ENCODE measurements around the gene RBMS3. TPM values are rescaled to one million over a fixed set of nuclear protein-coding genes. Genes with fewer than 3 reads are reported as not detected.

RBMS3 gene
- total RNA-seq, 2 experiments from 2014 or later, result 0.38 to 0.63 TPM

DNA sequence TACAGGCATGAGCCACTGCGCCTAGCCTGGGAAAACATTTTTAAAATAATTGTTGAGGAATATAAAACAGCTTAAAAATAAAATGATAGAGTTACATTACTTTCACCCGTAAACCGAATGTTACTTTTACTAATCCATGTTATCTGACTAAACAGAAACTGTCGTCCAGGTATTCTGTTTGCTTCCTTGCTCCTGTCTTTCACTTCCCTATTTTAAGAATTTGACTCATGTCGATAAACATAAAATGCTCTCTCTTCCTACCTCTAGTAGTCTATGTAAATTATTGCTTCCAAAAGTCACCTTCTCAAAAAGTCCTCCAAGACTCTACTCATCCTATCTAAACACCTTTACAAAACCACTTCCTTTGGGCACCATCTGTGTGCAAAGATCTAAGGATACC, 216.4 kb downstream of the RBMS3 start:
- Mint-ChIP-seq H3K4me3 (no peak overlapping the region), H3K9me3 (no peaks in the 10 kb centered on the region), H3K36me3 (ENCODE audit: low read depth) (no peaks in the 10 kb centered on the region), H3K27ac (no peak overlapping the region), H3K27me3 (no peaks in the 10 kb centered on the region), H3K4me1 (no peaks in the 10 kb centered on the region)
- ChIA-PET CTCF (no interaction called here), POLR2A (no interaction called here)
- no peak for DNase-seq

DNA sequence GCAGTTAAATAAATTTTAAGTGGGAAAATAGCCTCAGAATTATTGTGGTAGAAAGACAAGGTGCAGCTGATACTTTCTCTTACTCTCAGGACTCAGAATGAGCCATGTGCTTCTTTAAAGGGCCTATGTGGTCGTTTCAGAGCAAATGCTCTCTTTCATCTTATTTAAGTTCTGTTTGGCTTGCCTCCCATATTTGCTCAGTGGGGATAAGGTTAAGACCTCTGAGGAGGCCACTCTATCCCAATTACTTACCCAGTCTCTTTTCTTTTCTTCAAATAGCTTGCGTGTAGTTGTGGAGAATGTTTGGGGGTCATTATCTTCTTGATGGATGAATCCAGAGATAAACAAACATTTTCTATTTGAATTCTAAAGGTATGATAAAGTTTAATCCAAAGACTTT, 221.9 kb downstream of the RBMS3 start:
- CTCF ChIA-PET, result no interaction called here
- POLR2A ChIA-PET, result no interaction called here
- H3K9me3 Mint-ChIP-seq, result no peaks in the 10 kb centered on the region
- no peaks in the 10 kb centered on the region for H3K27me3 Mint-ChIP-seq
- no peaks in the 10 kb centered on the region for H3K4me1 Mint-ChIP-seq
- H3K27ac Mint-ChIP-seq, result no peak overlapping the region
- no peaks in the 10 kb centered on the region for H3K36me3 Mint-ChIP-seq (ENCODE audit: low read depth)
- no peak for DNase-seq
- H3K4me3 Mint-ChIP-seq, result no peak overlapping the region

DNA sequence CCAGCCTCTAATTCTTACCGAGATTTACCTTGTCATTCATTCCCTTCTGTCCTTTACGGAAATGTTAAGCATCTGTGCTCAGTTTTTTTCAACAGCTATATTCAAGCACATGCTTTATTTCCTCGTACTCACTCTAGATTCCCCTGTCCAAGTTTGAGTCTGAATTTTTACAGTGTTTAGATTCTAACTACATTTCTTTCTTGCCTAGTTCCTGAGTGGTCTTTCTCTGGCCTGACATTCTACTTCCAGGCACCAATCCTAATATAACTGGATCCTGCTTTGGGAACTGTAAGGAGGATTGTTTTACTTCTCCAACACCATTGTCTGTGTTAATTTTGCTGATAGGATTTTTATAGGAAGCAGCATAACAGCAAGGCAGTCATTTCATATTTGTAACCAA, 222.4 kb downstream of the RBMS3 start:
- POLR2A ChIA-PET, result no interaction called here
- H3K27me3 Mint-ChIP-seq, result no peaks in the 10 kb centered on the region
- no peak overlapping the region for H3K4me3 Mint-ChIP-seq
- H3K4me1 Mint-ChIP-seq, result no peaks in the 10 kb centered on the region
- no peak for DNase-seq
- H3K9me3 Mint-ChIP-seq, result no peaks in the 10 kb centered on the region
- no peak overlapping the region for H3K27ac Mint-ChIP-seq
- CTCF ChIA-PET, result no interaction called here
- H3K36me3 Mint-ChIP-seq (ENCODE audit: low read depth), result no peaks in the 10 kb centered on the region

DNA sequence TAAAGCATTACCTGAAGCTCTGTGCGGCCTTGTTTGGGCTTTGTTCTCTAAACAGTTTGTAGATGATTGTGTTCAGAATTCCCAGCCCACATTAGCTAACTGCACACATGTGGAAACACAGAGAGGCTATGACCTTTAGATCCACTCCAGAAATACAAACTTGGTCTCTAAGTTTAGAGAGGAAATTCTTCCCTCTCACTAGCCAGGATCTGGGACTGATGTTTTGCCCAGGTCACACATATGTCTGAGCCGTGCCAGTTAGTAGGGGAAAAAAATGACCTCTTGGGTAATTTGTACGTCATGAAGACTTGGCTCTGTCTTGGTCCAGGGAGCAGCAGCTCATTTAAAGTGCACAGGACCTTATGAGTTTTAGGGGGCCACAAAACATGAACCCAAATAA, 223.1 kb downstream of the RBMS3 start:
- H3K27me3 Mint-ChIP-seq, result no peaks in the 10 kb centered on the region
- DNase-seq, result no peak
- H3K27ac Mint-ChIP-seq, result no peak overlapping the region
- no peak overlapping the region for H3K4me3 Mint-ChIP-seq
- no peaks in the 10 kb centered on the region for H3K36me3 Mint-ChIP-seq (ENCODE audit: low read depth)
- H3K9me3 Mint-ChIP-seq, result no peaks in the 10 kb centered on the region
- POLR2A ChIA-PET, result no interaction called here
- CTCF ChIA-PET, result no interaction called here
- H3K4me1 Mint-ChIP-seq, result no peaks in the 10 kb centered on the region

DNA sequence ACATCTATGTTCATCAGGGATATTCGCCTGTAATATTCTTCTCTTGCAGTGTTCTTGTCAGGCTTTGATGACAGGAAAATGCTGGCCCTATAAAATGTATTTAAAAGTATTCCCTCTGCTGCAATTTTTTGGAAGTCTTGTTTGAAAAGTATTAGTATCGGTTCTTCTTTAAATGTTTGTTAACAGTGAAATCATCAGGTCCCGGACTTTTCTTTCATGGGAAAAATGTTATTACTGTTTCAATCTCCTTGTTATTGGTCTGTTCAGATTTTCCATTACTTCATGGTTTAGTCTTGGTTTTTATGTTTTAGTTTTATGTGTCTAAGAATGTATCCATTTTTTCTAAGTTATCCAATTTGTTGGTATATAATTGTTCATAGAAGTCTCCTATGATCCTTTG, 225.6 kb downstream of the RBMS3 start:
- no peak overlapping the region for H3K27ac Mint-ChIP-seq
- ChIA-PET CTCF (no interaction called here), POLR2A (no interaction called here)
- H3K4me3 Mint-ChIP-seq, result no peak overlapping the region
- DNase-seq, result no peak
- H3K36me3 Mint-ChIP-seq (ENCODE audit: low read depth), result no peaks in the 10 kb centered on the region
- H3K9me3 Mint-ChIP-seq, result no peaks in the 10 kb centered on the region
- H3K4me1 Mint-ChIP-seq, result no peaks in the 10 kb centered on the region
- H3K27me3 Mint-ChIP-seq, result no peaks in the 10 kb centered on the region

DNA sequence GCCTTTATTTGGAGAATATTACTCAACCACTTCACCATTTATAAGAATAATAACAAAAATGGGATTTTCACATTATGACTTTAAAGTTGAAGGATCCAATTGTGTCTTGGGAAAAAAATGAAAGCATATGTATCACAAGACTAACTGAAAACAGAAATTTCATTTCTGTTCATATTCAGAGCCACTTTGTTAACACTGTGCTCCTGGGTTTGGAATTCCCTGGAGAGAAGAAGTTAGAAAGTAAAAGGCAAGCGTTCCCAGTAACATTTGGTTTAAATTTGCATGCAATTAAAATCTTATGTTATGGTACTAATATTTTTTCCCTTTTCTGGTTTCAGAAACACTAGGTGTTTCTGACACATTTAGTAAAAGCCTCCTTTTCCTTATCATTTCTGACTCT, 230.8 kb downstream of the RBMS3 start:
- no peak overlapping the region for H3K27ac Mint-ChIP-seq
- POLR2A ChIA-PET, result no interaction called here

DNA sequence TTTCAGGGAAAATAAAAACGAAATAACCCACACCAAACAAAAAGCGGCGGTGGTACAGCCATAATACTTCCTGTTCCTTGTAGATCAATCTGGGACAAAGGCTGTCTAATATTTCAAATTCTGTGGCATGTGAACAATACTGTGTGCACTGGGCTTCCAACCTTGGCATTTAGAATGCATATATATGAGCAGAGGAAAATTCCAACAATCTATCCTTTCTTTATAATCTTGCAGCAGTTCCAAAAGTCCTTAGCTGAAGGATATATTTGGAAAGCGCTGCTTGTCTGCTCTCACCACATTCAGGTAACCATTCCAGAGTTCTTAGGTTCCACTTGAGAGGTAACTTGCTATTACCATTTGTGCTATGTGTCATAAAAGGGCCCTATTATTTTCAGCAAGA, 231.8 kb downstream of the RBMS3 start:
- H3K27me3 Mint-ChIP-seq, result no peaks in the 10 kb centered on the region
- ChIA-PET POLR2A (no interaction called here), CTCF (no interaction called here)
- H3K27ac Mint-ChIP-seq, result no peak overlapping the region
- no peaks in the 10 kb centered on the region for H3K36me3 Mint-ChIP-seq (ENCODE audit: low read depth)
- no peak for DNase-seq
- H3K9me3 Mint-ChIP-seq, result no peaks in the 10 kb centered on the region
- no peak overlapping the region for H3K4me3 Mint-ChIP-seq
- no peaks in the 10 kb centered on the region for H3K4me1 Mint-ChIP-seq

More for the DNA sequence above, 230.8 kb downstream of the RBMS3 start:
- Mint-ChIP-seq H3K36me3 (ENCODE audit: low read depth) (no peaks in the 10 kb centered on the region), H3K4me1 (no peaks in the 10 kb centered on the region), H3K4me3 (no peak overlapping the region), H3K27me3 (no peaks in the 10 kb centered on the region), H3K9me3 (no peaks in the 10 kb centered on the region)
- CTCF ChIA-PET, result no interaction called here
- no peak for DNase-seq

DNA sequence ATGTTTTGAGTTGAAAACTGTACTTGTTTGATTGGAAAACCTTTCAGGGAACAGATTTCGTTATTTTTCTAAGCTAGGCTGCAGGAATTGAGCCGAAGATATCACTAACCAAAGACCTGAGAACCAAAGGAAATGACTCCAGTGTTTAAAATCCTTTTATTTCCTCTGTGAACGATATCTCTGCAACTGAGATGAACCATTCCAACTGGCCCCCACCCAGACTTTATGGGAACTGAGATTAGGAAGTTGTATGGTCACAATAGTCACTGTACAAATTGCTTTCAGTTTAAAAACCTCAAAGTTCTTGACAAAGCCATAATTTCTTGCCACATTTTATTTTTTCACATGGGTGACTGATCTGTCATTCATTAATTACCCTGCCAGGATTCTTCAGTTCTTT, 232.4 kb downstream of the RBMS3 start:
- H3K27ac Mint-ChIP-seq, result no peak overlapping the region
- CTCF ChIA-PET, result no interaction called here
- no peaks in the 10 kb centered on the region for H3K9me3 Mint-ChIP-seq
- POLR2A ChIA-PET, result no interaction called here
- DNase-seq, result no peak
- H3K27me3 Mint-ChIP-seq, result no peaks in the 10 kb centered on the region
- no peaks in the 10 kb centered on the region for H3K4me1 Mint-ChIP-seq
- H3K4me3 Mint-ChIP-seq, result no peak overlapping the region
- H3K36me3 Mint-ChIP-seq (ENCODE audit: low read depth), result no peaks in the 10 kb centered on the region

DNA sequence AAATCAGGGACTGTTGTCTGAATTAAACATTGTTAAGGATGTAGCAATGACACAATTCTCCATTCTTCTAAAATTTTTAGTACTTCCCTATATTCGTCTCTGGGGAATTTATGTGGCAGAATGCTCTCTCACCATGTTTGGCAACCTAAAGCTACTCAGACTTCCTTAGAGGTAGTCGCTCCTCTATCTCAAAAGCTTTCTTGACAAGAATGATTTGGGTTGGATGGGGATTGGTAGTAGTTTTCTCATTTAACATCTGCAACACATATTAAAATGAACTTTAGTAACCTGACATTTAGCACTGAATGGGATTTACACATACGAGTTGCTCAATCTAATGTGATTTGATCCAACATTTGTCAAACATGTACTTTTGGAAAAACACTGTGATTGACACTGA, 233.3 kb downstream of the RBMS3 start:
- H3K9me3 Mint-ChIP-seq, result no peaks in the 10 kb centered on the region
- no peaks in the 10 kb centered on the region for H3K4me1 Mint-ChIP-seq
- no peaks in the 10 kb centered on the region for H3K27me3 Mint-ChIP-seq
- CTCF ChIA-PET, result no interaction called here
- H3K4me3 Mint-ChIP-seq, result no peak overlapping the region
- H3K27ac Mint-ChIP-seq, result no peak overlapping the region
- no peaks in the 10 kb centered on the region for H3K36me3 Mint-ChIP-seq (ENCODE audit: low read depth)
- no peak for DNase-seq
- POLR2A ChIA-PET, result no interaction called here

DNA sequence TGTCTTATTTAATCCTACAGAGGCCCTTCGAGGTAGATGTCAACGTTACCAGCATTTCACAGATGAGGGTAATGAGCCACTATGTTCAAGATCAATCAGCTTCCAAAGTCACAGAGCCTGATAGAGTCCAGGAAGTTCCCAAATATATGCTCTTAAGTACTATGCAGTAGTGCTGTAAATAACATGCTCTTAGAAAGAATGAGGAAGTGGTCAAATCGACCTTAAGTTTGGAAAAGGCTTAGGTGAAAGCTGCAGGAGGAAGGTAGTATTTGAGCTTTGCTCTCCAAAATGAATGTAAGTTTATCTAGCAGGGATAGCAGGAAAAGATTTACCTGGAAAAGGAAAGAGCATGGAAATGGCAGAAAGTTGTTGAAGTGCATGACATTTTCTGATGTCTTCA, 234.0 kb downstream of the RBMS3 start:
- Mint-ChIP-seq H3K9me3 (no peaks in the 10 kb centered on the region), H3K27me3 (no peaks in the 10 kb centered on the region), H3K4me3 (no peak overlapping the region), H3K4me1 (no peaks in the 10 kb centered on the region), H3K36me3 (ENCODE audit: low read depth) (no peaks in the 10 kb centered on the region), H3K27ac (no peak overlapping the region)
- POLR2A ChIA-PET, result no interaction called here
- CTCF ChIA-PET, result no interaction called here
- no peak for DNase-seq

DNA sequence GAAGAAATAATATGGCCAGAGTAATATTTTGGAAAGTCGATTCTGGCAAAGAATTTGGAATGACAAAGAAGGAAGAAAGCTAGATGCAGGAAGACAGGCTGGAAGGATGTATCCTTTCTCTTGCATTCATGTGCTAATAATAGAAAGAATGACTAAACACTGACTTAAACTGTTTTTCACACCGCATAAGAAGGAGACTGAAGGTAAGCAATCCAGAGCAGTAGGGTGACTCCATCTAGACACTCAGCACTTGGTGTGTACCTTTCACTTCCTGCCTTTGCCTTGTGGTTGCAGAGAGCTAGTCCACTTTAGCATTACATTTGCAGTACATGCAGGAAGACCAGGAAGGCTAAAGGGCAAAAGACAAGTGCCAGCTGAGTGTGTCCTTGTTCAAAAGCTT, 234.6 kb downstream of the RBMS3 start:
- Mint-ChIP-seq H3K36me3 (ENCODE audit: low read depth) (no peaks in the 10 kb centered on the region), H3K9me3 (no peaks in the 10 kb centered on the region), H3K4me1 (no peaks in the 10 kb centered on the region), H3K27ac (no peak overlapping the region), H3K4me3 (no peak overlapping the region), H3K27me3 (no peaks in the 10 kb centered on the region)
- POLR2A ChIA-PET, result no interaction called here
- no peak for DNase-seq
- CTCF ChIA-PET, result no interaction called here

DNA sequence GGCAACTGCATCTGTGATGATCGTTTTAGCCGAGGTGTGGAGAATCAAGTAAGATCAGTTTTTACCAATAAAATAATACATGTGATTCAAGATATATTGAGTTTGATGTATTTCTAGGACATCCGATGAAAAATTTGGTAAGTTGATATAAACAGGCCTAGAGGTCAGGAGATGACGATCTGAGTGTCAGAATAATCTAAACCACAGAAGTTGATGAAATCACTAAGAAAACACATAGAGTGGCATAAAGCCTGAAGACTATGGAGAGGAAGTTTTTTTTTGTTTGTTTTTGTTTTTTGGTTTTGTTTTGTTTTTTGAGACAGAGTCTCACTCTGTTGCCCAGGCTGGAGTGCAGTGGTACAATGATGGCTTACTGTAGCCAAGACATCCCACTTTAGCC, 235.3 kb downstream of the RBMS3 start:
- Mint-ChIP-seq H3K27ac (no peak overlapping the region), H3K4me1 (no peaks in the 10 kb centered on the region), H3K27me3 (no peaks in the 10 kb centered on the region), H3K36me3 (ENCODE audit: low read depth) (no peaks in the 10 kb centered on the region), H3K4me3 (no peak overlapping the region), H3K9me3 (no peaks in the 10 kb centered on the region)
- DNase-seq, result no peak
- CTCF ChIA-PET, result no interaction called here
- POLR2A ChIA-PET, result no interaction called here

DNA sequence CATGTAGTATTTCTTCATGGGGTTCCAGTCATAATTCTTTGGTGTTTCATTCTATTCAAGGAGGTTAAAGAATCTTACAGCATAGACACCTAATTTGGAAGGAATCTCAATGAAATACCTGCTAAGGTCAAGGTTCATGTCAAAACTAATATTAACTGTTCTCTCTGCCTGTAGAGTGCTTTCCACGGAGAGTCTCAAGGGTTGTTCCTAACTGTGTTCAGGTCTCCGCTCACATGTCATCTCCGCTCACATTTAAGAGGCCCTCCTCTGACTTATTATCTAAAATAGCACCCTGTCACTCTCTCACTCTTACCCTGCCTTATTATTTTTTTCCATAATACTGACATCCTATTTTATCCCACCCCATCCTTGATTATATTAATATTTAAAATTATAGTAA, 239.9 kb downstream of the RBMS3 start:
- POLR2A ChIA-PET, result no interaction called here
- Mint-ChIP-seq H3K4me3 (no peak overlapping the region), H3K36me3 (ENCODE audit: low read depth) (no peaks in the 10 kb centered on the region), H3K4me1 (no peaks in the 10 kb centered on the region), H3K27ac (no peak overlapping the region), H3K27me3 (no peaks in the 10 kb centered on the region), H3K9me3 (no peaks in the 10 kb centered on the region)
- no peak for DNase-seq
- CTCF ChIA-PET, result no interaction called here

DNA sequence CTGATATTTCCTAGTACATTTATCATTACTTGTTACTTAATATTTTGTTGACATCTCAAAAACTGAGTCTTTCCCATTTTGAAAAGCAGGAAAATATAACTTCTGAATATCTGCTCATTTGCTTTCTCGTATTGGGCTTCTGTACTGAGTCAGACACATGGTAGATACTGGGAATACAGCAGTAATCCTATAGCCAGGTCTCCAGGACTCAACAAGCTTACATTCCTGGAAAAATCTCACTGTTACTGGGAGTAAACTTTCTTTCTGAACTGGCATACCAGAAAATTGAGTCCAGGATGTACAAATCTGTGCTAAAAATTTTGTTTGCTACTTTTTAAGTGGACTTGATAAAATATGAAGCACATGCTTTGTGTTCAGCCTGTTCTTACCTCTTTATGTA, 240.4 kb downstream of the RBMS3 start:
- H3K4me1 Mint-ChIP-seq, result no peaks in the 10 kb centered on the region
- no peaks in the 10 kb centered on the region for H3K36me3 Mint-ChIP-seq (ENCODE audit: low read depth)
- no peak overlapping the region for H3K4me3 Mint-ChIP-seq
- ChIA-PET CTCF (no interaction called here), POLR2A (no interaction called here)
- H3K9me3 Mint-ChIP-seq, result no peaks in the 10 kb centered on the region
- H3K27ac Mint-ChIP-seq, result no peak overlapping the region
- H3K27me3 Mint-ChIP-seq, result no peaks in the 10 kb centered on the region
- DNase-seq, result no peak

DNA sequence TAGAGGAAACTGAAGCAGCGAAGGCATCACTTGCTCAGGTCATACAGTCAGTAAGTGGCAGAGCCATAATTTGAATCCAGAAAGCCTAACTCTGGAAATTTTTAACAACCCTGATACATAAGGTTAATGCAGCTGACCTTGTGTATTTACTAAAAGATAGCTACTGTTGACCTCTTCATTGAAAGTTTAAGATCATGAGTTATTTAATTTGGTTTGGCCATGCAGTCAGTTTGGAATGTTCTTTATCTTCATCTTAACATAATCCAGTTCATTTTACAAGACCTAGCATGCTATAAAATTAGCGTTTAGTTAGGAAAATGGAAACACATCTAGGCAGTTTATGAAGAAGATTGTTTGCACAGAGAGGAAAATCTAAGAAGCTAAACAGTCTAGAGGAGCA, 240.9 kb downstream of the RBMS3 start:
- DNase-seq, result no peak
- Mint-ChIP-seq H3K9me3 (no peaks in the 10 kb centered on the region), H3K4me3 (no peak overlapping the region), H3K27ac (no peak overlapping the region), H3K4me1 (no peaks in the 10 kb centered on the region), H3K27me3 (no peaks in the 10 kb centered on the region), H3K36me3 (ENCODE audit: low read depth) (no peaks in the 10 kb centered on the region)
- ChIA-PET POLR2A (no interaction called here), CTCF (no interaction called here)
